ENCODE measurements around the gene ZNF638.

The ZNF638 gene

GRCh38 chr2:71474116-71474743, 142.6 kb downstream of the ZNF638 start:
- H3K27ac ChIP-seq: no peak overlapping the region
- no peak for TF ChIP-seq CTCF (conservative IDR thresholded peaks at IDR 0.05)

- no peak overlapping the region for H3K27ac ChIP-seq
- no peak for TF ChIP-seq CTCF (conservative IDR thresholded peaks at IDR 0.05)
Measured at GRCh38 chr2:71474744-71475397, 143.3 kb downstream of the ZNF638 start.

- no peak for TF ChIP-seq CTCF (conservative IDR thresholded peaks at IDR 0.05)
Measured at GRCh38 chr2:71476495-71476894, 144.9 kb downstream of the ZNF638 start.

GRCh38 chr2:71477231-71477691, 145.7 kb downstream of the ZNF638 start:
- TF ChIP-seq CTCF (conservative IDR thresholded peaks at IDR 0.05): no peak
- no peak overlapping the region for H3K27ac ChIP-seq

More at GRCh38 chr2:71476495-71476894, 144.9 kb downstream of the ZNF638 start:
- no peak overlapping the region for H3K27ac ChIP-seq

GRCh38 chr2:71478806-71479205, 147.2 kb downstream of the ZNF638 start:
- no peak for TF ChIP-seq CTCF (conservative IDR thresholded peaks at IDR 0.05)
- no peak overlapping the region for H3K27ac ChIP-seq

- no peak for TF ChIP-seq CTCF (conservative IDR thresholded peaks at IDR 0.05)
- H3K27ac ChIP-seq: no peak overlapping the region
Measured at GRCh38 chr2:71479261-71479660, 147.7 kb downstream of the ZNF638 start.

- no peak overlapping the region for H3K27ac ChIP-seq
- no peak for TF ChIP-seq CTCF (conservative IDR thresholded peaks at IDR 0.05)
Measured at GRCh38 chr2:71481111-71481510, 149.5 kb downstream of the ZNF638 start.

Data from VCaP (cell line).